Muscle layer of duodenum (tissue), 2 donors: Measurements from ENCODE around the gene CCDC78.
"Not testable (repeated sequence)": the region's sequence is repeated elsewhere in the genome, so short reads cannot be mapped to it uniquely, and the experiment has no call there.

Experiments used
- H3K27ac ChIP-seq: one replicate; pipeline ENCODE4 v1.7.0; 2013; ENCODE audit warnings: mild to moderate bottlenecking, low read length
- H3K27me3 ChIP-seq: one replicate; pipeline ENCODE4 v1.7.0; 2013; ENCODE audit warnings: low read depth, mild to moderate bottlenecking, control low read depth, low read length
- H3K36me3 ChIP-seq, 2 donors: one replicate each; pipeline ENCODE4 v1.7.0; 2013; ENCODE audit warnings: low read length in 2 of 2, control low read depth in 1 of 2, mild to moderate bottlenecking in 1 of 2; ENCODE audit not compliant: insufficient read depth in 2 of 2, control insufficient read depth in 1 of 2
- H3K4me1 ChIP-seq, 2 donors: one replicate each; pipeline ENCODE4 v1.7.0; 2013; ENCODE audit warnings: low read length in 2 of 2, mild to moderate bottlenecking in 2 of 2, control low read depth in 1 of 2, moderate library complexity in 1 of 2; ENCODE audit not compliant: insufficient read depth in 2 of 2, control insufficient read depth in 1 of 2
- H3K4me3 ChIP-seq, 2 donors: one replicate each; pipeline ENCODE4 v1.7.0; 2013; ENCODE audit warnings: low read length in 2 of 2, low read depth in 1 of 2, mild to moderate bottlenecking in 1 of 2
- H3K9me3 ChIP-seq, 2 donors: one replicate each; pipeline ENCODE4 v1.7.0; 2013; ENCODE audit warnings: low read length in 2 of 2, control low read depth in 1 of 2, mild to moderate bottlenecking in 1 of 2; ENCODE audit not compliant: control insufficient read depth in 1 of 2
- donor health status: healthy.

The CCDC78 gene

GRCh38 chr16:718922-719321 lies 7.3 kb downstream of the CCDC78 start:
- H3K9me3 ChIP-seq, result no peaks in the 10 kb centered on the region
- H3K4me3 ChIP-seq, result no peak overlapping the region
- peaks cover 9 to 62% of the 10 kb centered on the region in 2 donors for H3K4me1 ChIP-seq
- no peaks in the 10 kb centered on the region for H3K36me3 ChIP-seq
- no peaks in the 10 kb centered on the region for H3K27me3 ChIP-seq
- H3K27ac ChIP-seq, result no peak overlapping the region

GRCh38 chr16:718389-718788 lies 7.9 kb downstream of the CCDC78 start:
- H3K9me3 ChIP-seq, result no peaks in the 10 kb centered on the region
- no peaks in the 10 kb centered on the region for H3K36me3 ChIP-seq
- no peak overlapping the region for H3K4me3 ChIP-seq
- H3K27me3 ChIP-seq, result no peaks in the 10 kb centered on the region
- H3K4me1 ChIP-seq, result peaks cover 9 to 62% of the 10 kb centered on the region in 2 donors
- H3K27ac ChIP-seq, result no peak overlapping the region

GRCh38 chr16:717450-718245 lies 8.6 kb downstream of the CCDC78 start:
- no peak overlapping the region for H3K4me3 ChIP-seq
- peaks cover 9 to 62% of the 10 kb centered on the region in 2 donors for H3K4me1 ChIP-seq

GRCh38 chr16:716768-717325 lies 9.4 kb downstream of the CCDC78 start:
- Histone ChIP-seq H3K27ac (no peak overlapping the region), H3K36me3 (no peaks in the 10 kb centered on the region), H3K4me3 (peak overlapping the region in 1 of 2 donors; percentile 81), H3K4me1 (peaks cover 9 to 57% of the 10 kb centered on the region in 2 donors), H3K9me3 (no peaks in the 10 kb centered on the region), H3K27me3 (no peaks in the 10 kb centered on the region)

More at GRCh38 chr16:717450-718245, 8.6 kb downstream of the CCDC78 start:
- Histone ChIP-seq H3K27me3 (no peaks in the 10 kb centered on the region), H3K27ac (no peak overlapping the region), H3K9me3 (no peaks in the 10 kb centered on the region), H3K36me3 (no peaks in the 10 kb centered on the region)

DNA sequence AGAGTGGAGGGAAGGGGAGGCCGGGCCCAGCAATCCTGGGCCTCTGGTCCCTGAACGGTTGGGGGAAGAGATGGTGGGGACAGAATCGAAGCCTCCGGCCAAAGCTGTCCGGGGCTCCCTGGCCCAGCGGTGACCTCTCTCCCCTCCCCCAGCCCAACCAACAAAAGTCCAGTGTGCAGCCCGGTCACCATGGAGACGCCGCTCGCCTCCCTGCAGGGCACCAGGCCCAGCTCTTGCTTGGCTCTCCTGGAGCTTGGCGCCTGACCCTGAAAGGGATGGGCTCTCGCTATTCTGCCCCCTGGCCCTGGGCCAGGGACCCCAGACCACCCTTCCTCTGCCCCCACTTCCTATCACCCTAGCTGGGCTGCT lies 10.1 kb downstream of the CCDC78 start:
- peak overlapping the region in 1 of 2 donors; percentile 81 for H3K4me3 ChIP-seq
- H3K4me1 ChIP-seq, result peaks cover 9 to 51% of the 10 kb centered on the region in 2 donors
- no peaks in the 10 kb centered on the region for H3K36me3 ChIP-seq
- peaks cover 4% of the 10 kb centered on the region for H3K27me3 ChIP-seq
- H3K9me3 ChIP-seq, result no peaks in the 10 kb centered on the region
- H3K27ac ChIP-seq, result no peak overlapping the region

DNA sequence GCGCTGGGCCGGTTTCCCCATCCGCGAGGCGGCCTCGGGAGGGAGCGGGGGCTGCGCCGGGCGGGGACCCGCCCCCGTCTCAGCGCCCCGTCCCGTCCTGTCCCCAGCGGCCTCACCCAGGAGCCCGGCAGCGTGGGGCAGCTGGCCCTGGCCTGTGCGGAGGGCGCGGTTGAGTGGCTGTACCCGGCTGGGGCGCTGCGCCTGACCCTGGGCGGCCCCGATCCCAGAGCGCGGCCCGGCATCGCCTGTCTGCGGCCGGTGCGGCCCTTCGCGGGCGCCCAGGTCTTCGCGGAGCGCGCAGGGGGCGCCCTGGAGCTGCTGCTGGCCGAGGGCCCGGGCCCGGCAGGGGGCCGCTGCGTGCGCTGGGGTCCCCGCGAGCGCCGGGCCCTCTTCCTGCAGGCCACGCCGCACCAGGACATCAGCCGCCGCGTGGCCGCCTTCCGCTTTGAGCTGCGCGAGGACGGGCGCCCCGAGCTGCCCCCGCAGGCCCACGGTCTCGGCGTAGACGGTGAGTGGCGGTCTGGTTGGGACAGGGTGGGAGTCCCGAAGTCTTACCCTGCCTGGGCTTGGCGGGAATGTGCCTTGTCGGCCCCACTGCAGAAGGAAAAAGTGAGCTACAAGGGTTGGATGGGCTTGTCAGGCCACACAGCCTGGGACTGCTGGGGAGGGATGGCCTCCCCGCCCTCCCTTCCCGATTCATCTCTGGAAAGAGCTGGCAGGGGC lies 10.6 kb downstream of the CCDC78 start:
- Histone ChIP-seq H3K27me3 (peaks cover 9% of the 10 kb centered on the region), H3K36me3 (no peaks in the 10 kb centered on the region), H3K4me1 (peaks cover 9 to 51% of the 10 kb centered on the region in 2 donors), H3K9me3 (no peaks in the 10 kb centered on the region), H3K27ac (no peak overlapping the region), H3K4me3 (peak overlapping the region in 1 of 2 donors; percentile 81)

DNA sequence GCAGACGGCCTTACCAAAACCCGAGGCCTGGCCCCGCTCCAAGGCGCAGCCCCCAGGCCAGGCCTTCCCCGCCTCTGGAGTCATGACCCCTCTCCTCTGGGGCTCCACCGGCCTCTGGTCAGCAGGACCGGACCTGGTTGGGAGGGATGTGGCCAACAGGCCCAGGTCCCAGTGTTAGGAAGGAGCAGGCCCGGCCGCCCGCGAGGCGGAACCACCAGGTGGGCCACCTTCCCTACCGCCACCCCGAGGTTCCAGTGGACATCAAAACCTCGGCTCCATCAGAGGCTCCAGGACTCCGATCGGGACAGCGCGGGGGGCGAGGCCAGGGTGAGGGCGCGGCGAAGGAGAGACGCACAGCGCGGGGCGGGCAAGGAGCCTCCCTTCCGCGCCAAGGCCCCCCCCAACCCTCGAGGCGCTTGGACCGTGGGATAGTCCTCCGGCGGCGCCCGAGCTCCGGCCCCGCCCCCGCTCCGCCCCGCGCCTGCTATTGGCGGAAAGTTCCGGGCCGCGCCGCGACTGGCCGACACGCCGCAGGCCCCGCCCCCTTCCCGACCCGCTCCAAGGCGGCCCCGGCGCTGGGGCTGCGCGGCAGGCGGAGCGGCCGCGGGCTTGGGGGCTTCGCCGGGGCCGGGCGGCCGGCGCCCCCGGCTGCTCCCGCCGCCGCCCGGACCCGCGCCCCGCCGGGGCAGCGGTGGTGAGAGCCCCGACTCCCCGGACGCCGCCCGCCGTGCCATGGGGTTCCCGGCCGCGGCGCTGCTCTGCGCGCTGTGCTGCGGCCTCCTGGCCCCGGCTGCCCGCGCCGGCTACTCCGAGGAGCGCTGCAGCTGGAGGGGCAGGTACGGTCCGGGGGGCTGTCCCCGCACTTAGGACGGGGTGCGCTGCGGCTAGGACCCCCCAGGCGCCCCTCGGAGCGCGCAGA lies 11.4 kb downstream of the CCDC78 start, which contains the start of gene METRN:
TSS of gene METRN (plus strand) at position 561 of the 919 bp plus-strand sequence. CDS start at position 733, 172 bp downstream.
- peaks cover 4 to 47% of the 10 kb centered on the region in 2 donors for H3K4me1 ChIP-seq
- H3K36me3 ChIP-seq, result no peaks in the 10 kb centered on the region
- no peak within 1 kb of the TSS for H3K27ac ChIP-seq

DNA sequence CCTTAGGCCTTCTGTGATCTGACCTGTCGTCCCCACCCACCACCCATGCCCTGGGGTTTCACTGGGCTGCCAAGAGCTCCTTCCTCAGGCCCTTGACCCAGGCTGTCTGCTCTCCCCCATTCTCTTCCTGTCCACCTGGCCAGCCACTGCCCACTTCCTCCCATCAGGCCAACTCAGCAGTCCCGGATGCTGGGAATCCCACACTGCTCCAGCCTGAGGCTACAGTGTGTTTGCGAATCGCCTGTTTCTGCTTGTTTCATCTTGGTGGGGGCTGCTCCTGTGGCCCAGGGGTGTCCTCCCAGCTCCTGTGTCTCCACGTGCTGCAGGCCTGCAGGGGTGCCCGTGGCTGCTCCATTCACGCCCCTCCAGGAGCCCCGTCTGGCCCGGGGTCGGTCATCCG lies 12.2 kb downstream of the CCDC78 start:
- Histone ChIP-seq H3K4me3 (peak overlapping the region in 1 of 2 donors; percentile 48), H3K9me3 (no peaks in the 10 kb centered on the region), H3K27ac (no peak overlapping the region), H3K27me3 (peaks cover 23% of the 10 kb centered on the region), H3K4me1 (peaks cover 3 to 42% of the 10 kb centered on the region in 2 donors), H3K36me3 (no peaks in the 10 kb centered on the region)

More for the DNA sequence above, 11.4 kb downstream of the CCDC78 start, which contains the start of gene METRN:
- peaks cover 16% of the 10 kb centered on the region for H3K27me3 ChIP-seq
- H3K4me3 ChIP-seq, result peak within 1 kb of the TSS in 1 of 2 donors; percentile 81
- no peaks in the 10 kb centered on the region for H3K9me3 ChIP-seq

GRCh38 chr16:712740-713250 lies 13.4 kb downstream of the CCDC78 start:
- Histone ChIP-seq H3K27me3 (peaks cover 36% of the 10 kb centered on the region), H3K4me1 (peaks cover 0 to 34% of the 10 kb centered on the region in 2 donors)
- not testable (repeated sequence) for H3K9me3 ChIP-seq, H3K4me3 ChIP-seq, H3K27ac ChIP-seq, H3K36me3 ChIP-seq

DNA sequence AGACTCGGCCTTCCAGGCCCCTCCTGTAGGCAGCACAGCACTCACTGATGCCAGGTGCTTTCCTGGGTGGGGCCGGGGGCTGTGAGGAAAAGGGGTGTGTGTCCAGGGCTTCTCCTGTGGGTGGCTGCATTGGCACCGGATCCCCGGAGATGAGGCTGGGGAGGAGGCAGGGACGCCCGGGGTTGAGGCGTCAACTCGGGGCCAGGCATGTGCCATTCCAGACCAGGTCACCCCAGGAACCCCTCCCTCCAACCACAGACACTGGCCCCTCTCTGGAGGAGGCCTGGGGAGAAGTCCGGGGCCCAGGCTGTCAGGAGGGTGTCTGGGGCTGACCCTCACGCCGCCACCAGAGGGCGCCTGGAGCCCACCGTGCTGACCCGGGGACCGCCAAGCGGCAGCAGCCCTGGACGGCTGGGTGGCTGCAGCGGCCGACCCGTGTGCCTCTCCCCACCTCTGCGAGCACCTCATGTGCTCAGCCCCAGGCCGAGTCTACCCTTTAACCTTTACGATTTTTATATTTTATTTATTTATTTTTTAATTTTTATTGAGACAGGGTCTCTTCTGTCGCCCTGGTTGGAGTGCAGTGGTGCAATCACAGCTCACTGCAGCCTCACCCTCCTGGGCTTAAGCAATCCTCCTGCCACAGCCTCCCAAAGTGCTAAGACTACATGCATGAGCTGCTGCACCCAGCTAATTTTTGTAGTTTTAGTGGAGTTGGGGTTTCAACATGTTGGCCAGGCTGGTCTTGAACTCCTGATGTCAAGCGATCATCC lies 14.5 kb downstream of the CCDC78 start:
- no peak overlapping the region for H3K27ac ChIP-seq
- H3K9me3 ChIP-seq, result no peaks in the 10 kb centered on the region
- no peaks in the 10 kb centered on the region for H3K36me3 ChIP-seq
- H3K4me1 ChIP-seq, result peaks cover 0 to 28% of the 10 kb centered on the region in 2 donors
- peaks cover 43% of the 10 kb centered on the region for H3K27me3 ChIP-seq
- no peak overlapping the region for H3K4me3 ChIP-seq
